ENCODE measurements around the gene FPR2. TPM values are rescaled to one million over a fixed set of nuclear protein-coding genes. Genes with fewer than 3 reads are reported as not detected.

Gene FPR2
- total and polyA plus RNA-seq, 2 of the 13 experiments (the other 11 are each of a cell fraction or from before 2014, with no cell fraction given) = not detected

DNA sequence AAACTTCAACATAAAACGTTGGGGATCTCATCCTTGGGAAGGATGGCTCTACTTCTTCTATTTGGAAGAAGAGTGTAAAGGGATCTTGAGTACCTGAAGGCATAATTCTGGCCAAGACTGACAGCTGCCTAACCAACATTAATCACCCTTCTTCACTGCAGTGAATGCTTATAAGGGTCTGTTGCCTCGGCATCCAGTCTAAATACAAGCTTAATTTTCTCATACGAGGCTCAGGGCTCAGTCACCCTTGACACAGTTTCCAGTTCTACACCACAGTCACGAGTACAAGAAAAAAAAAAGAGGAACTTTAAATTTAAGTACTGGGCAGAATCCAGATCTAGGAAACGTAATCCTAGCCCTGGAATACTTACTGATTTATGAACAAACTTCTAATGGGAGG lies 43.0 kb downstream of the FPR2 start:
- no peak for TF ChIP-seq GABPA (IDR thresholded peaks at IDR 0.05; ENCODE audit: low read depth, low read length)
- TF ChIP-seq GABPA (CRISPR knock-in tag; IDR thresholded peaks at IDR 0.05; ENCODE audit: low read depth) = no peak
- TF ChIP-seq TMF1 (CRISPR knock-in tag; IDR thresholded peaks at IDR 0.05; ENCODE audit: low read depth) = no peak
- TF ChIP-seq, protein P1, sequence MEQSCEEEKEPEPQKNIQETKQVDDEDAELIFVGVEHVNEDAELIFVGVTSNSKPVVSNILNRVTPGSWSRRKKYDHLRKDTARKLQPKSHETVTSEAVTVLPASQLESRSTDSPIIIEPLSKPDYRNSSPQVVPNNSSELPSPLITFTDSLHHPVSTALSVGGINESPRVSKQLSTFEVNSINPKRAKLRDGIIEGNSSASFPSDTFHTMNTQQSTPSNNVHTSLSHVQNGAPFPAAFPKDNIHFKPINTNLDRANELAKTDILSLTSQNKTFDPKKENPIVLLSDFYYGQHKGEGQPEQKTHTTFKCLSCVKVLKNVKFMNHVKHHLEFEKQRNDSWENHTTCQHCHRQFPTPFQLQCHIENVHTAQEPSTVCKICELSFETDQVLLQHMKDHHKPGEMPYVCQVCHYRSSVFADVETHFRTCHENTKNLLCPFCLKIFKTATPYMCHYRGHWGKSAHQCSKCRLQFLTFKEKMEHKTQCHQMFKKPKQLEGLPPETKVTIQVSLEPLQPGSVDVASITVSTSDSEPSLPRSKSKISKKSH (CRISPR knock-in tag; IDR thresholded peaks at IDR 0.05; ENCODE audit: borderline replicate concordance) = no peak
- no peak for TF ChIP-seq ZNF501 (CRISPR knock-in tag; IDR thresholded peaks at IDR 0.05)
- TF ChIP-seq, protein P2, sequence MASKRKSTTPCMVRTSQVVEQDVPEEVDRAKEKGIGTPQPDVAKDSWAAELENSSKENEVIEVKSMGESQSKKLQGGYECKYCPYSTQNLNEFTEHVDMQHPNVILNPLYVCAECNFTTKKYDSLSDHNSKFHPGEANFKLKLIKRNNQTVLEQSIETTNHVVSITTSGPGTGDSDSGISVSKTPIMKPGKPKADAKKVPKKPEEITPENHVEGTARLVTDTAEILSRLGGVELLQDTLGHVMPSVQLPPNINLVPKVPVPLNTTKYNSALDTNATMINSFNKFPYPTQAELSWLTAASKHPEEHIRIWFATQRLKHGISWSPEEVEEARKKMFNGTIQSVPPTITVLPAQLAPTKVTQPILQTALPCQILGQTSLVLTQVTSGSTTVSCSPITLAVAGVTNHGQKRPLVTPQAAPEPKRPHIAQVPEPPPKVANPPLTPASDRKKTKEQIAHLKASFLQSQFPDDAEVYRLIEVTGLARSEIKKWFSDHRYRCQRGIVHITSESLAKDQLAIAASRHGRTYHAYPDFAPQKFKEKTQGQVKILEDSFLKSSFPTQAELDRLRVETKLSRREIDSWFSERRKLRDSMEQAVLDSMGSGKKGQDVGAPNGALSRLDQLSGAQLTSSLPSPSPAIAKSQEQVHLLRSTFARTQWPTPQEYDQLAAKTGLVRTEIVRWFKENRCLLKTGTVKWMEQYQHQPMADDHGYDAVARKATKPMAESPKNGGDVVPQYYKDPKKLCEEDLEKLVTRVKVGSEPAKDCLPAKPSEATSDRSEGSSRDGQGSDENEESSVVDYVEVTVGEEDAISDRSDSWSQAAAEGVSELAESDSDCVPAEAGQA (IDR thresholded peaks at IDR 0.05; ENCODE audit: low read depth) = no peak
- TF ChIP-seq, protein P2 (CRISPR knock-in tag; IDR thresholded peaks at IDR 0.05; ENCODE audit: borderline replicate concordance) = no peak
- TF ChIP-seq, protein P3, sequence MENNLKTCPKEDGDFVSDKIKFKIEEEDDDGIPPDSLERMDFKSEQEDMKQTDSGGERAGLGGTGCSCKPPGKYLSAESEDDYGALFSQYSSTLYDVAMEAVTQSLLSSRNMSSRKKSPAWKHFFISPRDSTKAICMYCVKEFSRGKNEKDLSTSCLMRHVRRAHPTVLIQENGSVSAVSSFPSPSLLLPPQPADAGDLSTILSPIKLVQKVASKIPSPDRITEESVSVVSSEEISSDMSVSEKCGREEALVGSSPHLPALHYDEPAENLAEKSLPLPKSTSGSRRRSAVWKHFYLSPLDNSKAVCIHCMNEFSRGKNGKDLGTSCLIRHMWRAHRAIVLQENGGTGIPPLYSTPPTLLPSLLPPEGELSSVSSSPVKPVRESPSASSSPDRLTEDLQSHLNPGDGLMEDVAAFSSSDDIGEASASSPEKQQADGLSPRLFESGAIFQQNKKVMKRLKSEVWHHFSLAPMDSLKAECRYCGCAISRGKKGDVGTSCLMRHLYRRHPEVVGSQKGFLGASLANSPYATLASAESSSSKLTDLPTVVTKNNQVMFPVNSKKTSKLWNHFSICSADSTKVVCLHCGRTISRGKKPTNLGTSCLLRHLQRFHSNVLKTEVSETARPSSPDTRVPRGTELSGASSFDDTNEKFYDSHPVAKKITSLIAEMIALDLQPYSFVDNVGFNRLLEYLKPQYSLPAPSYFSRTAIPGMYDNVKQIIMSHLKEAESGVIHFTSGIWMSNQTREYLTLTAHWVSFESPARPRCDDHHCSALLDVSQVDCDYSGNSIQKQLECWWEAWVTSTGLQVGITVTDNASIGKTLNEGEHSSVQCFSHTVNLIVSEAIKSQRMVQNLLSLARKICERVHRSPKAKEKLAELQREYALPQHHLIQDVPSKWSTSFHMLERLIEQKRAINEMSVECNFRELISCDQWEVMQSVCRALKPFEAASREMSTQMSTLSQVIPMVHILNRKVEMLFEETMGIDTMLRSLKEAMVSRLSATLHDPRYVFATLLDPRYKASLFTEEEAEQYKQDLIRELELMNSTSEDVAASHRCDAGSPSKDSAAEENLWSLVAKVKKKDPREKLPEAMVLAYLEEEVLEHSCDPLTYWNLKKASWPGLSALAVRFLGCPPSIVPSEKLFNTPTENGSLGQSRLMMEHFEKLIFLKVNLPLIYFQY (CRISPR knock-in tag; IDR thresholded peaks at IDR 0.05; ENCODE audit: borderline replicate concordance) = no peak
- TF ChIP-seq RARG (CRISPR knock-in tag; IDR thresholded peaks at IDR 0.05; ENCODE audit: low read depth) = no peak
- no peak for TF ChIP-seq HOXA5 (CRISPR knock-in tag; IDR thresholded peaks at IDR 0.05)
- no peak for TF ChIP-seq ARHGAP35 (CRISPR knock-in tag; IDR thresholded peaks at IDR 0.05; ENCODE audit: borderline replicate concordance)
- TF ChIP-seq, protein P4, sequence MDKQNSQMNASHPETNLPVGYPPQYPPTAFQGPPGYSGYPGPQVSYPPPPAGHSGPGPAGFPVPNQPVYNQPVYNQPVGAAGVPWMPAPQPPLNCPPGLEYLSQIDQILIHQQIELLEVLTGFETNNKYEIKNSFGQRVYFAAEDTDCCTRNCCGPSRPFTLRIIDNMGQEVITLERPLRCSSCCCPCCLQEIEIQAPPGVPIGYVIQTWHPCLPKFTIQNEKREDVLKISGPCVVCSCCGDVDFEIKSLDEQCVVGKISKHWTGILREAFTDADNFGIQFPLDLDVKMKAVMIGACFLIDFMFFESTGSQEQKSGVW (CRISPR knock-in tag; IDR thresholded peaks at IDR 0.05; ENCODE audit: borderline replicate concordance) = no peak
- no peak for TF ChIP-seq ZNF446 (CRISPR knock-in tag; IDR thresholded peaks at IDR 0.05)
- Histone ChIP-seq H3K36me3 (replicated peaks in 1 of 2; ENCODE audit: control insufficient read depth in 1 of 2, insufficient read depth in 2 of 2, low read length in 2 of 2) (no peaks in the 10 kb centered on the region), H4K20me1 (ENCODE audit: insufficient read depth, low read length) (no peaks in the 10 kb centered on the region), H3K4me2 (ENCODE audit: low read depth, low read length) (no peak overlapping the region), H3K4me3 (replicated peaks in 1 of 3; ENCODE audit: insufficient read depth in 1 of 3, low read depth in 2 of 3, low read length in 3 of 3) (no peak overlapping the region), H3K79me2 (ENCODE audit: insufficient read depth, low read length) (no peaks in the 10 kb centered on the region), H2AFZ (ENCODE audit: low read length) (no peak overlapping the region), H3K9me3 (ENCODE audit: low read length) (peaks cover 26% of the 10 kb centered on the region), H3K27ac (ENCODE audit: extremely low read length, insufficient read depth, low read length) (no peak overlapping the region), H3K27me3 (ENCODE audit: control insufficient read depth in 1 of 2, insufficient read depth in 2 of 2, low read length in 2 of 2) (no peaks in the 10 kb centered on the region), H3K4me1 (ENCODE audit: insufficient read depth, low read length) (peaks cover 62% of the 10 kb centered on the region), H3K9ac (ENCODE audit: insufficient read depth, low read depth, low read length) (no peak overlapping the region)
- FAIRE-seq (no peak), ATAC-seq (no peak), DNase-seq (ENCODE audit: low spot score) (no peak)
- ChIA-PET CTCF (ENCODE audit: low intra/inter-chr PET ratio, low total read pairs) (no interaction called here), POLR2A (no interaction called here)
- intact Hi-C loops (cut with micrococcal nuclease; ENCODE audit: unreplicated experiment) (no loop called here), in situ Hi-C loops (cut with HindIII; ENCODE audit: extremely low pct_ligation_motif_present, low pct_unique_long_range_greater_than_20kb) (no loop called here)
- 38% methylated on average over 5 of the region's 5 CpGs for WGBS (ENCODE audit: low lambda C conversion rate)
- BruUV-seq (replicated peaks) = no TSS peak

Data from HepG2 (cell line).